Raji (cell line): ENCODE measurements around the gene ZC3H18.

Experiments used
- POLR2A ChIP-seq: IDR thresholded peaks from 2 replicates; pipeline ENCODE4 v1.6.1; 2011; ENCODE audit warnings: low read depth, low read length, control low read depth; ENCODE audit not compliant: insufficient read depth

ZC3H18 gene

GRCh38 chr16:88569985-88570690 lies at the start of gene ZC3H18:
Gene ZC3H18, plus strand, starts transcription at chr16:88570403. Its CDS starts 6,721 bp downstream, at chr16:88577124.
- peak; percentile 72 for TF ChIP-seq POLR2A

- no peak for TF ChIP-seq POLR2A
Measured at GRCh38 chr16:88521674-88522073, 48.5 kb upstream of the ZC3H18 start.

GRCh38 chr16:88522276-88522949 lies 47.8 kb upstream of the ZC3H18 start:
- TF ChIP-seq POLR2A = no peak

GRCh38 chr16:88523309-88524161 lies 46.7 kb upstream of the ZC3H18 start:
- TF ChIP-seq POLR2A = no peak

- no peak for TF ChIP-seq POLR2A
Measured at GRCh38 chr16:88524274-88524972, 45.8 kb upstream of the ZC3H18 start.

GRCh38 chr16:88524973-88525662 lies 45.1 kb upstream of the ZC3H18 start:
- TF ChIP-seq POLR2A = no peak

GRCh38 chr16:88525663-88525990 lies 44.6 kb upstream of the ZC3H18 start:
- TF ChIP-seq POLR2A = no peak

- TF ChIP-seq POLR2A = no peak
Measured at GRCh38 chr16:88526008-88526905, 43.9 kb upstream of the ZC3H18 start.

- TF ChIP-seq POLR2A = no peak
Measured at GRCh38 chr16:88526906-88527185, 43.4 kb upstream of the ZC3H18 start.

- TF ChIP-seq POLR2A = no peak
Measured at GRCh38 chr16:88527186-88527936, 42.8 kb upstream of the ZC3H18 start.

GRCh38 chr16:88527937-88528743 lies 42.1 kb upstream of the ZC3H18 start:
- TF ChIP-seq POLR2A = no peak

GRCh38 chr16:88528902-88529318 lies 41.3 kb upstream of the ZC3H18 start:
- TF ChIP-seq POLR2A = no peak
